ENCODE results near the gene DENND4B.
A peak's percentile ranks its signal among the peaks of the same experiment; 100 is the strongest.

The DENND4B gene

DNA sequence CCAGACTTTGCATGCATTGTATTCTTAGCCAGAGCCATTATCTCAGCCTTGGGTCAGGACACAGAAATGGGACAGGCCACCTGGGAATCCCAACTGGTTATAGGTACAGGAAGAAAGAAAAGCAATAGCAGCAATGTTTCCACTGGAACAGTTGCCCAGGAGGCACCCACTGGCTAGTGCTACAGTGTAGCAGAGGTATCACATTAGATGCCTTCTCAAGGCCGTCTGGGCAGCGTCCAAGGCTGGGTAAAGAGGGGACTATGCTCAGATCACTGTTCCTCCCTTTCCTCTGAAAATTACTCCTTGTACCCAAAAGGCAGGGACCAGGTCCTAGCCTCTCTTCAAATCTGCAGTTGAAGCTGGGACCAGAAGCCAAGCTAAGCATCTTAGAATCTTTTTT, 23.8 kb upstream of the DENND4B start:
- peaks cover 39% of the 10 kb centered on the region for H3K36me3 ChIP-seq
- H3K4me1 ChIP-seq, result peaks cover 67% of the 10 kb centered on the region
- H3K27ac ChIP-seq, result no peak overlapping the region
- peaks cover under 1% of the 10 kb centered on the region; the same call in 1 of the 2 replicates for H4K20me1 ChIP-seq
- TF ChIP-seq Cebpa-rat (IDR thresholded peaks at IDR 0.05), result no peak
- H3K9me3 ChIP-seq, result no peaks in the 10 kb centered on the region
- no peak overlapping the region for H3K4me3 ChIP-seq
- no peaks in the 10 kb centered on the region for H3K27me3 ChIP-seq
- peak overlapping the region; percentile 53 for H3K4me2 ChIP-seq
- H3K9ac ChIP-seq, result no peak overlapping the region

DNA sequence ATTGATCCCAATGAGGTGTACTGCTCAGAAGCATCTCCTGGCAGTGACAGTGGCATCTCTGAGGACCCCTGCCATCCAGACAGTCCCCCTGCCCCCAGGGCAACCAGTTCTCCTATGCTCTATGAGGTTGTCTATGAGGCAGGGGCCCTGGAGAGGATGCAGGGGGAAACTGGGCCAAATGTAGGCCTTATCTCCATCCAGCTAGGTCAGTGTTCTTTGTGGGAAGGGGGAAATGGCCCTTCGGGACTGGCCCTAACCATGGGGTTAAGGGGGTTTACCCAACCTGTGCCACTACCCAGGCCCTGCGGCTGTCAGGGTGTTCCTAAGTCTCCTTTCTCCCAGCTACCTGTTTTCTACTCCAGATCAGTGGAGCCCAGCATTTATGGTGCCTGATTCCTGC, 22.5 kb upstream of the DENND4B start:
- Histone ChIP-seq H3K4me3 (peak overlapping the region; percentile 71), H3K4me2 (peak overlapping the region; percentile 91), H3K9me3 (no peaks in the 10 kb centered on the region), H3K9ac (peak overlapping the region; percentile 83), H3K27ac (peak overlapping the region; percentile 85), H3K27me3 (no peaks in the 10 kb centered on the region), H3K36me3 (peaks cover 26% of the 10 kb centered on the region), H4K20me1 (no peaks in the 10 kb centered on the region), H3K4me1 (peaks cover 70% of the 10 kb centered on the region)
- TF ChIP-seq Cebpa-rat (IDR thresholded peaks at IDR 0.05), result no peak

DNA sequence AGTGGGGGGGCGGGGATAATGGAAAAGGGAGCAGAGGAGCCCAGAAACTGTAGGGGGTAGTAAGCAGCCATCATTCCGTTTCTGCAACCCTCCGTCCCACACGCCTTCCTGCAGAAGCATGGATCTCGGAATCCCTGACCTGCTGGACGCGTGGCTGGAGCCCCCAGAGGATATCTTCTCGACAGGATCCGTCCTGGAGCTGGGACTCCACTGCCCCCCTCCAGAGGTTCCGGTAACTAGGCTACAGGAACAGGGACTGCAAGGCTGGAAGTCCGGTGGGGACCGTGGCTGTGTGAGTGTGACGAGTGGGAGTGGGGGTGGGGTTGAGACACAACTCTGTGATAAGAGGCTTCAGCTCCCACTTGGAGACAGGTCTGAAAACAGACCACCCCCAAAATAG, 21.9 kb upstream of the DENND4B start:
- peak overlapping the region; percentile 85 for H3K27ac ChIP-seq

DNA sequence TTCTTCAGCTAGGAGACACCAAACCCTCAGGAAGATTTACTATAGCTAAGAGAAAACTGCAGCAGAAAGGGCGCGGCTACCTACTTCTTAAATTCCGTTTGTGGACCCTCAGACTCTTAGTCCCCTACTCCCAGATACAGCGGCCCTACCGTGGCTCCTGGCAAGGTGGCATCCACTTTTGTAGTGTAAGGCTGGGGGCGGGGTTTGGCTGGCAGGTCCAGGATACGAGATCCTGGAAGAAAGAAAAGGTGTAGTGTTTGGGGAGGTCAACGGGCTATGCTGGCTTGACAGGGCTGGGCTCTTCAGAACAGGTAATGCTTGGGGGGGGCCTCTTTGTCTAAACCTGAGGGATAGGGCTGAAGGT, 21.5 kb upstream of the DENND4B start:
- H3K27me3 ChIP-seq, result no peaks in the 10 kb centered on the region
- H3K4me1 ChIP-seq, result peaks cover 69% of the 10 kb centered on the region
- H4K20me1 ChIP-seq, result no peaks in the 10 kb centered on the region
- peaks cover 16% of the 10 kb centered on the region for H3K36me3 ChIP-seq
- peak overlapping the region; percentile 85 for H3K27ac ChIP-seq
- peak overlapping the region; percentile 91 for H3K4me2 ChIP-seq
- peak overlapping the region; percentile 83 for H3K9ac ChIP-seq
- no peak for TF ChIP-seq Cebpa-rat (IDR thresholded peaks at IDR 0.05)
- H3K9me3 ChIP-seq, result no peaks in the 10 kb centered on the region
- peak overlapping the region; percentile 71 for H3K4me3 ChIP-seq

More for the DNA sequence above, 21.9 kb upstream of the DENND4B start:
- H3K9me3 ChIP-seq, result no peaks in the 10 kb centered on the region
- peaks cover 72% of the 10 kb centered on the region for H3K4me1 ChIP-seq
- peak overlapping the region; percentile 91 for H3K4me2 ChIP-seq
- no peaks in the 10 kb centered on the region for H4K20me1 ChIP-seq
- H3K36me3 ChIP-seq, result peaks cover 20% of the 10 kb centered on the region
- TF ChIP-seq Cebpa-rat (IDR thresholded peaks at IDR 0.05), result no peak
- H3K27me3 ChIP-seq, result no peaks in the 10 kb centered on the region
- peak overlapping the region; percentile 71 for H3K4me3 ChIP-seq
- peak overlapping the region; percentile 83 for H3K9ac ChIP-seq

DNA sequence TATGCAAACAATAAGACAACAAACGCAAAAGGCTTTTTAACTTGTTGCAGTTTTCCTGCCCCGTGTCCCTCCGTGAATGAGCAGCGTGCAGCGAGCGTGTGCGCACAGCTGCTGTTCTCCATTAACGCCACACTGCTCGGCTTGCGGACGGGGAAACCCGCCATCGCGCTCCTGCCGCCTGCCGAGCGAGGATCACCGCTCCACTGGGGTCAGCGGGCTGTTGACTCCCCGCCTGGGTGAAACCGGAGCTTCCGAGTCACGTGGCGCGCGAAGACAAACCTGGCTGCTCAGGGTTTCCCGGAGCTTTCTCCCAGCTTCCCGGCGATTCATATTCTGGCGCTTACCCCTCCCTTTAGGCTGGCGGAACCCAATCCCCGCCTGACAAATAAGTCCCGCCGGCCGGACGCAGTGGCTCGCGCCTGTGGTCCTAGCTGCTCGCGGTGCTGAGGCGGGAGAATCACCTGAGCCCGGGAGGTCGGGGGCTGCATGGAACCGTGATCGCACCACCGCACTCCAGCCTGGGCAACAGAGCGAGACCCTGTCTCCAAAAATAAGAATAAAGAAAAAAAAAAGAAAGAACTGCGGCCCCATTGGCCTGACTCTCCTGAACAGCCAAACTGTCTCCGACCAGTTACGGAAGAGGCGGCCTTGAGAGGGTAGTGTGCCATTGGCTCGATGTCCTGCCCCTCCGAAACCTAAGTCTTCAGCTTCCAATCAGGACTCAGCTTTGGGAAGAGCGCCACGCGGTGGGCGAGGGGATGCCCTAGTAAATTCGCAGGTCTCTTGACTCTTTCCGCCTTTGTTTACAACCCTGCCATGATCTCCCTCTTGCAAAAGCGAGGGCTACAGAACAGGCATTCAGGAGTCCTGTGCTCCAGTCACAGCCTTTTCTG, 20.8 kb upstream of the DENND4B start, which contains the start of gene CREB3L4:
CREB3L4 (plus strand) TSS at position 796 of the 893 bp plus-strand sequence. CDS start 624 bp downstream, outside the sequence.
- no peak for TF ChIP-seq Cebpa-rat (IDR thresholded peaks at IDR 0.05)
- peak within 1 kb of the TSS; percentile 90 for H3K27ac ChIP-seq
- peak within 1 kb of the TSS; percentile 83 for H3K9ac ChIP-seq
- peaks cover 10% of the 10 kb centered on the region for H3K36me3 ChIP-seq
- H4K20me1 ChIP-seq, result no peaks in the 10 kb centered on the region
- H3K4me1 ChIP-seq, result peaks cover 69% of the 10 kb centered on the region
- H3K4me3 ChIP-seq, result peak within 1 kb of the TSS; percentile 71
- no peaks in the 10 kb centered on the region for H3K27me3 ChIP-seq
- no peaks in the 10 kb centered on the region for H3K9me3 ChIP-seq
- H3K4me2 ChIP-seq, result peak within 1 kb of the TSS; percentile 100

DNA sequence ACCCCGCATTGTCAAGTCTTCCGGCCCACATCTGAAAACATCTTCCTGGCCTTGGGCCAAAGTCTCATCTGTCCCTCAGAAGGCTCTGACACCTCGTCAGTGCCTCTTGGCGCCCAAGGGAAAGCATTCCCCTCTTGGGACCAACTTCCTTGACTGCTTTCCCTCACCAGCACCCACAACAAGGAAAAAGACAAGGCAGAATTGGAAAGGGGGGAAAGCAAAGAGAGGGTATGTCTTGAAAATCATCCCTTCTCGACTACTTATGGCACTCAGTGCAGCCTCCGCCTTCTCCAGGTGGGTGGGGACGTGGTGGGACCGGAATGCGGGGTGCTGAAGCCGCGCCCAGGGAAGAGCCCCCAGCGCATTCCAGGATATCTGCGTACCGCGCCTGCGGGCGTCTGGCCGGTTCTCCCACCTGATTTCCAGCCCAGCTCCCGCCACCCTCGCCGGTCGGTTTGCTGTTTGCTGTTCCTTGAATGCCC, 17.4 kb upstream of the DENND4B start:
- H3K27me3 ChIP-seq, result no peaks in the 10 kb centered on the region
- peak overlapping the region; percentile 89 for H3K9ac ChIP-seq
- H3K27ac ChIP-seq, result peak overlapping the region; percentile 78
- H4K20me1 ChIP-seq, result no peaks in the 10 kb centered on the region
- no peak for TF ChIP-seq Cebpa-rat (IDR thresholded peaks at IDR 0.05)
- peak overlapping the region; percentile 100 for H3K4me2 ChIP-seq
- peaks cover 19% of the 10 kb centered on the region for H3K36me3 ChIP-seq
- H3K4me1 ChIP-seq, result peaks cover 72% of the 10 kb centered on the region
- peak overlapping the region; percentile 80 for H3K4me3 ChIP-seq
- H3K9me3 ChIP-seq, result no peaks in the 10 kb centered on the region

DNA sequence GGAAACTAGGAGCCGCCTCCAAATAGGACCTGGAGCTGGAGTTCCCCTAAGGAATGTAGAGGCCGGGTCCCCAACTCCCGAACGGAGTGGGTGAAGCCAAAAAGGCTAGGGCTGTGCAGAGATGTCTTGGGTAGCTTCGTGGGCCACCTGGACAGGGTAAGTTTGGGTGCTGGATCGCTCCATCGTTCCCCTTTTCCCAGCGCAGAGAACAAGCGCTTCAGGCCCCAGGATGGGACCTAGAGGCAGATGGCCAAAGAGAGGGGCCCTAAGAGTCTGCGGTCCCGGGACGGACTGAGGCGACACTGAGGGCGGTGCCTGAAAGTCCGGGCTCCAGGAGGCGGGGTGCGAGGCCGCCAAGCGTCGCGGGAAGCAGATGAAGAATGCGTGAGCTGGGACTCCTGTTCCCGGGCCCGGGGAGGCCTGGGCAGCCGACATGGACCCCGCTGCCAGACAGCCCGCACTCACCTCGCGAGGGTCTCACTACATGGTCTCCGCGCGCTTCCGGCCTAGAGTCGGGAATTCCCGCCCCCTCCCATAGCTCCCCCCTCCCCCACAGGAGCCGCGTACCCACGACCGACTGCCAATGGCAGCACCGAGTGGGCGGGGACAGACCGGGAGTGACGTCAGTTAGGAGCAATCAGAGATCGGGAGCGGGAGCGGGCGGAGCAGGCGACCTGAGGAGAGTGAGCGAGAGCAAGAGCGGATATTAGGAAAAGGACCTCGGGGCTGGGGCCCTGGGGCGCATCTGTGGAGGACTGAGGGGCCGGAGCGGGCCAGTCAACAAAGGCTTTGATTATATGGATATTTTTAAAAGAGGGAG, 16.7 kb upstream of the DENND4B start, which contains the start of gene SLC39A1:
SLC39A1 (minus strand) TSS at position 508 of the 820 bp plus-strand sequence. CDS start 822 bp downstream, outside the sequence.
- peak within 1 kb of the TSS; percentile 78 for H3K27ac ChIP-seq
- H3K4me1 ChIP-seq, result peaks cover 71% of the 10 kb centered on the region
- no peaks in the 10 kb centered on the region for H3K27me3 ChIP-seq
- H3K36me3 ChIP-seq, result peaks cover 19% of the 10 kb centered on the region
- H3K9me3 ChIP-seq, result no peaks in the 10 kb centered on the region
- H3K4me3 ChIP-seq, result peak within 1 kb of the TSS; percentile 80
- peak within 1 kb of the TSS; percentile 100 for H3K4me2 ChIP-seq
- H3K9ac ChIP-seq, result peak within 1 kb of the TSS; percentile 89
- H4K20me1 ChIP-seq, result no peaks in the 10 kb centered on the region
- TF ChIP-seq Cebpa-rat (IDR thresholded peaks at IDR 0.05), result no peak

DNA sequence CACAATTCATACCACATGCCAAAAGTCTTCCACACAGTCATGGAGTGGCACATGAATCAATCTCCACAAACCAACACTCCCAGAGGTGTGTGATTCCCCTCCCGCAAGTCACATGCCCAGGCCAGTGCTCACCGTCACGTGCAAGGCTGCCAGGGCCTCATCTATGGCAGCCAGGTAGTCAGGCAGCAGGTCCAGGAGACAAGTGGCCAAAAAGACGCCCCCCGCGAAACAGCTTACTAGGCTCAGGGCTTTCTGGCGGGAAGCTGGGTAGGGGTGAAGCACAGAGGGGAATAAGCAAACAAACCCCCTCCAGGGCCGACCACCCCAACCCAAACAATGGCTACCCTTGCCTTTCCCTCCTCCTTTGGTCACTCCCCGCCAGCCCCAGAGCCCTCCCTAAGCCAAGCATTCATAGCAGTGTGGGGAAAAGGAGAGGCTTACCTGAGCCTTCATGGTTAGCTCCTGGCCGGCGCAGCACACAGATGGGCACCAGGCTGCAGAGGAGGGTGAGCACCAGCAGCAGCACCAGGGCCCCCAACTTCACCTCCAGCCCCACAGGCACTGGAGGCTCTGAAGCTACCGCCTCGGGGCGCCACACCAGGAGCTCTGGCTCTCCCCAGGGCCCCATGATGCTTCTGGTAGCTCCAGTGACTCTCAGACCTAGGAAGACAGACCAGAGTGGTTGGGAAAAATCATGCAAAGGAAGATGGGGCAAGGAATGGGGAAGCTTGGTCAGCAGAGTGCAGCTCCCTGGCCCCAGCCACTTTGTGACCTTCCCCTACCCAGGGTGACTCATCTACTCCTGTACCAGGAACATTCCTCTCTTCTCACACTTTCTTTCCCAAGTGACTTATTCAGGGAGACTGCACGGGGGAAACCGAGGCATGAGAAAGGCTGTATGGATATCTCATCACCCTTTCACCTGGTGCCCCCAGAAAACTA, 15.8 kb upstream of the DENND4B start:
- peak overlapping the region; percentile 78 for H3K27ac ChIP-seq
- peak overlapping the region; percentile 80 for H3K4me3 ChIP-seq
- H3K9ac ChIP-seq, result peak overlapping the region; percentile 89
- H3K27me3 ChIP-seq, result no peaks in the 10 kb centered on the region
- peak overlapping the region; percentile 100 for H3K4me2 ChIP-seq
- peaks cover 72% of the 10 kb centered on the region for H3K4me1 ChIP-seq
- H3K36me3 ChIP-seq, result peaks cover 19% of the 10 kb centered on the region
- no peaks in the 10 kb centered on the region for H3K9me3 ChIP-seq
- H4K20me1 ChIP-seq, result peaks cover 8% of the 10 kb centered on the region
- TF ChIP-seq Cebpa-rat (IDR thresholded peaks at IDR 0.05), result no peak

Measured in BLaER1 (cell line).